GM12872 (cell line): ENCODE data around the gene EML6.

Experiments used
- CTCF ChIP-seq: IDR thresholded peaks from 3 replicates; pipeline ENCODE4 v1.5.1; 2011; ENCODE audit warnings: low read depth, mild to moderate bottlenecking, low read length, moderate library complexity; ENCODE audit not compliant: insufficient read depth

Gene EML6

GRCh38 chr2:54783349-54783748 lies 59.9 kb downstream of the EML6 start:
- no peak for TF ChIP-seq CTCF

- no peak for TF ChIP-seq CTCF
Measured at GRCh38 chr2:54787270-54787669, 63.8 kb downstream of the EML6 start.

GRCh38 chr2:54787755-54788366 lies 64.4 kb downstream of the EML6 start:
- no peak for TF ChIP-seq CTCF

GRCh38 chr2:54789878-54790277 lies 66.4 kb downstream of the EML6 start:
- TF ChIP-seq CTCF: no peak

- TF ChIP-seq CTCF: no peak
Measured at GRCh38 chr2:54791831-54792230, 68.4 kb downstream of the EML6 start.

- no peak for TF ChIP-seq CTCF
Measured at GRCh38 chr2:54797307-54797706, 73.8 kb downstream of the EML6 start.

GRCh38 chr2:54801352-54801751 lies 77.9 kb downstream of the EML6 start:
- no peak for TF ChIP-seq CTCF
